Endometrium (tissue), 2 donors: ENCODE results near the gene RLN2.
A peak's percentile ranks its signal among the peaks of the same experiment; 100 is the strongest.
"Not testable (repeated sequence)": the region's sequence is repeated elsewhere in the genome, so short reads cannot be mapped to it uniquely, and the experiment has no call there.

Source experiments
- FAIRE-seq: peaks from 2 replicates; lab custom pipeline; 2012; peaks lifted over from hg19 to GRCh38; lab: Jason Lieb, UNC
- donor health status: control.
- donor health status: control.

Gene RLN2, protein sequence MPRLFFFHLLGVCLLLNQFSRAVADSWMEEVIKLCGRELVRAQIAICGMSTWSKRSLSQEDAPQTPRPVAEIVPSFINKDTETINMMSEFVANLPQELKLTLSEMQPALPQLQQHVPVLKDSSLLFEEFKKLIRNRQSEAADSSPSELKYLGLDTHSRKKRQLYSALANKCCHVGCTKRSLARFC

DNA sequence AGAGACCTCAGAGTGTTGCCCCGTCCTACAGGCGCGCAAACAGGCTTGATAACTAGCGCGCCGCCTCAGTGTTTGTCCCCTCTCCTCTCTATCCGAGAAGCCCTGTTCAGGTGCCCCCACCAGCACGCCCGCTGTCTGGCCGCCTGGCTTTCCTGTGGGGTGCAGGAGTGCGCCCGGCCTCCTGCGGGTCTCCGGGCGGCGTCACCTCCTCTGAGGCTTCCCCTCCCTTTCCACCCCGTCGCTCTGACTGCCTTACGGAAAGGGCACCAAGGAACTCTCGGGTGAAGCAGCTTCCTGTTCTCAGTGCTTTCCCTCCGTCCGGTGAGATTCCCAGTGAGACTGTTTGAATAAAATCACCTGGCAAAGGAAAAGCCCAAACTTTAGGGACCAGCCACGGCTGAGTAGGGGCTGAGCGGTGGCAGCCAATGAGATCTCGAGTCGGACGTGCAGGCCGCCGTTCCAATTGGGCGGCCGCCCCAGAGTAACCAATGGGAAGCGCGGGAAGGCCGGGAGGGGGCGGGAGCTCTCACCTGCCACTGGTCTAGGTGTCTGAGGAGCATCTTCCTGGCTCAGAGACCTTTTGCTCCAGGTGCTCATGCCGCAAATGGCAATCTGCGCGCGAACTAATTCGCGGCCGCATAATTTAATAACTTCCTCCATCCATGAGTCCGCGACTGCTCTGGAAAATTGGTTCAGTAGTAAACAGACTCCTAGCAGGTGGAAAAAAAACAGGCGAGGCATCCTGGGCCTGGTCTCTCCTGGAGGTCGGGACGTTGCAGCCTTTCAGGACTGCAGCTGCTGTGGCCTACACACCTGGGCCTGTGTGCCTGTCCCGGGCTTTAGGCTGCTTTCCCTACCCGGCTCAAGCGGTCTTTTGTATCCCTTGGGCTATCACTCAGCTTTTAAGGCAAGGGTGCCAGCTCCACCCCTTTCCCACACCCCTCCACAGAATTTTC, at the start of gene RLN2:
Gene RLN2 (minus strand): TSS at position 877 of the 956 bp plus-strand sequence. CDS start 136 bp downstream, at position 741.
- peak; percentile 97 for FAIRE-seq

DNA sequence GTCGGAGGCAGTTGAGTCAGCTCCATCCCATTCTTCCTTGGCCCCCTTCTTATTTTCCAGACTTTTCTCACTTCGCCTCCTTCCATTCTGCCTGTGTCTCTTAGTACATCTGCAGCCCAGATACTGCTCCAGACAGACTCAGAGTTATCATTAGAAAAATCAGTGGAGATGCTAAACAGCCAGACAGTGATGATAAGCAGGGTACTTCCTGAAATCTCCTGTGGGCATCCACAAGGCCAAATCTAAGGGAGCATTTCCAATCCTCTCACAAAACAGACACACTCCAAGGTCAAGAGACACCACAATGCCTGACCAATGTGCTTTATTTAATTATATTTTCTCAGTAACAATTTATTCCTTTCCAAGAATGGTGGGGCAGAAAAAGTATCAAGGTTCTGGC, 49.7 kb upstream of the RLN2 start:
- peak; percentile 80 for FAIRE-seq

DNA sequence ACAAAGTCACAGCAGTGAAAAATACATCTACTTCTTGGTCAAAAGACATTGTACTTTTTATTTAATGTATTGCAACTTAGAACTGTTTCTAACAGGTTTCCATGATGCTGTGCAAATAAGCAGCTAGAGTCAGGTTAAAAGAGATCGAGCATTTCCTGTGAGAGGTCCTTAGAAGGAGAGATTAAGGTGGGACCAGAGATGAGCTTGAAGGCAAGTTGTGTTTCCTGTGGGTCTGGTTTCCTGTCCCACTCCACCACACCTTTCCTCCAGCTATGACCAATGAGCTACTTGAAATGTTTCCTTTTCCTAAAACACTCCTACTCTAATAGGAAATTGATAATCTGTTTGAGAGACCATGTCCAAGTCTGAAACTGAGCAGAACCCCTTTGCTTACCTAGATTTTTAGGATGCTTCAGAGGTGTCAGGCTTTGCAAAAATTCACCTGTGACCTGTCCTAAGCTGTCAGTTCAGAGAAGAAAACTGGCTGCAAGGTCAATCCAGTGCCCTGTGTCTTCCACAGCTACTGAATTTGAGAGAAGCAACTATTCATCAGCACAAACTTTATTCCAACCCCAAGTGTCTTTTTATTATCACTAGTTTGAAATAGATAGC, 48.2 kb upstream of the RLN2 start:
- no peak for FAIRE-seq

- peak; percentile 99 for FAIRE-seq
These were observed 34.8 kb upstream of the RLN2 start, which contains the start of gene RLN1 for GRCh38 chr9:5338992-5339981. RLN1 (minus strand) TSS chr9:5339876; CDS start chr9:5339746, 130 bp downstream.

- FAIRE-seq: no peak
These were observed 32.2 kb upstream of the RLN2 start for GRCh38 chr9:5336688-5337087.

- FAIRE-seq: not testable (repeated sequence)
These were observed 26.8 kb upstream of the RLN2 start for GRCh38 chr9:5331276-5331675.

GRCh38 chr9:5326893-5327548, 22.5 kb upstream of the RLN2 start:
- FAIRE-seq: no peak

DNA sequence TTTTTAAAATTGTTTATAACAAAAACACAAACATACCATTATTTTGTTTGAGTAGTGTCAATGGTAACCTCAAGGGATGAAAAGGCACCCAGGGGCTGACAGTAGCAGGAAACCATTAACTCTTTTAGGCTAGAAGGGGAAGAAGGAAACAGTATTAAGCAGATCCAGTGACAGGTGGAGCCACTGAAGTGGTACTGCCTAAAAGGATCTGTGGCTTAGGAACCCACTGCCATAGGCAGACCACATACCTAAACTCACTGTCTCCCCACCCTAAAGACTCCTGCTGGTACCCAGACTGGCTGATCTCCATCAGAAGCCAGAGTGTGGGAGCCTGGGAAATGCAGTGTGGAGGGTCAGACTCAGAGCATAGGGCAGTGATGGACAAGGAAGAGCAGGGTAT, 21.7 kb upstream of the RLN2 start:
- no peak for FAIRE-seq

- FAIRE-seq: not testable (repeated sequence)
These were observed 17.1 kb upstream of the RLN2 start for GRCh38 chr9:5321601-5322000.

- peak; percentile 46 for FAIRE-seq
These were observed 16.5 kb upstream of the RLN2 start for GRCh38 chr9:5321058-5321457.

- FAIRE-seq: not testable (repeated sequence)
These were observed 11.9 kb upstream of the RLN2 start for GRCh38 chr9:5316406-5316805.

DNA sequence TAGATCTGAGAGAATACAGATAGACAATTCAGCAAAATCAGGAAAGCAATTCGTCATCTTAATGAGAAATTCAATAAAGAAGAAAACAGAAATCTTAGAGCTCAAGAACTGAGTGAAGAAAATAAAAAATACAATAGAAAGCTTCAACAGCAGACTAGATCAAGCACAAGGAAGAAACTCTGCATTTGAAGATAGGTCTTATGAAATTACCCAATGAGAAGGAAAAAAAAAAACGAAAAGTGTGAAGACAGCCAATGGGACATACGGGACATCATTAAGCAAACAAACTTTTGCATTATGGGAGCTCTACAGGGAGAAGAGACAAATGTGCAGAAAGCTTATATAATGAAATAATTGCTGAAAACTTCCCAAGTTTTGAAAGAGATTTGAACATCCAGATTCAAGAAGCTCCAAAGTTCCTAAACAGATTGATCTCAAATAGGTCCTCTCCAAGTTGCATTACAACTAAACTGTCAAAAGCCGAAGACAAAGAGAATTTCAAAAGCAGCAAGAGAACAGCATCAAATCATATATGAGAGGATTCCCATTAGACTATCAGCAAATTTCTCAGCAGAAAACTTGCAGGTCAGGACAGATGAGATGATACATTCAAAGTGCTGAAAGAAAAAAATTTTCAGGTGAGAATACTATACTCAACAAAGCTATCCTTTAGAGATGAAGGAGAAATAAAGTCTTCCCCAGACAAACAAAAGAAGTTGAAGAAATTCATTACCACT, 10.8 kb upstream of the RLN2 start:
- no peak for FAIRE-seq

- no peak for FAIRE-seq
These were observed 6.3 kb upstream of the RLN2 start for GRCh38 chr9:5310851-5311250.

- peak; percentile 58 for FAIRE-seq
These were observed 1.2 kb upstream of the RLN2 start for GRCh38 chr9:5305741-5306140.

GRCh38 chr9:5301544-5301943, 3.0 kb downstream of the RLN2 start:
- no peak for FAIRE-seq

DNA sequence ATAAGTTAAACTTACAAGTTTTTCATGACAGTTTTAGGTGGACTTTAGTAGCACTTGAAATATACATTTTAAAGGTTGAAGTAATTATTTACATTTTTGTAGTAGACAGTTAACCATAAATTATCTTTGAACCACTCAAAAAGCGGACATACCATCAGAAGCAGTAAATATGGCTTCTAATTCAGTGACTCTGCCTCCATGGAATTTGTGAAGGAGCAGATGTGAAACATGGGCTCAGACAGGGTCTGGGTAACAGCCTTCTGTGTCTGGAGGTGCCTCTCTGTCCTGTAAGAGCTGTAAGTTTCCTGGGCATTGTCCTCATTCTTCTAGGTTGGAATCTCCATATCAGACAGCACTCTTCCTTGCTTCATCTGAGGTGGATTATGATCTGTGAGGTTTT, 12.4 kb downstream of the RLN2 start:
- no peak for FAIRE-seq

GRCh38 chr9:5288591-5288990, 15.9 kb downstream of the RLN2 start:
- FAIRE-seq: no peak

DNA sequence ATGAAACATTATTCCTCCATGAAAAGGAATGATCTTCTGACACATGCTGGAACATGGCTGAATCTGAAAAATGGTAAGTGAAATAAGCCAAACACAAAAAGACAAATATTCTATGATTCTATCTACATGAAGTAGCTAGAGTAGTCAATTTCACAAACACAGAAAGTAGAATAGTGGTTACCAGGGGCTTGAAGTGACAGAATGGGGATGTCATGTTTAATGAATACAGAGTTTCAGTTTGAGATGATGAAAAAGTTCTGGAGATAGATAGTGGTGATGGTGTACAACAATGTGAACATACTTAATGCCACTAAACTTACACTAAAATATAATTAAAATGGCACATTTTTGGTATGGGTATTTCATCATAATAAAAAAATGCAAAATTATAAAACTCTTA, 18.3 kb downstream of the RLN2 start:
- no peak for FAIRE-seq

DNA sequence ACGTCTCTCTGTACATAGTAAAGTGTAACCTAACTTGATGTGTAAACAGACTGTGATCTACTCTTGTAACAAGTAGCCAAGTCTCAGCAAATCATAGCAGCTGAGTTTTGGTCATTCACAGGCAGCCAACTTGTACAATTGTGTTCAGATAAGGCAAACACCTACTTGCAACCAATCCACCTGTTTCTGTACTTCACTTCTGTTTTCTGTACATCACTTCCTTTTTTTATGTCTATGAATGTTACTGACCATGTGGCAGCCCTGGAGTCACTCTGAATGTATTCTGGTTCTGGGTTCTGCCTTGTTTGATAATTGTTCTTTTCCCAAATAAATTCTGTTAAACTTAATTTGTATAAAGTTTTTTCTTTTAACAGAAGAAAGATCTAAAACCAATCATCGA, 26.0 kb downstream of the RLN2 start:
- peak; percentile 4 for FAIRE-seq

DNA sequence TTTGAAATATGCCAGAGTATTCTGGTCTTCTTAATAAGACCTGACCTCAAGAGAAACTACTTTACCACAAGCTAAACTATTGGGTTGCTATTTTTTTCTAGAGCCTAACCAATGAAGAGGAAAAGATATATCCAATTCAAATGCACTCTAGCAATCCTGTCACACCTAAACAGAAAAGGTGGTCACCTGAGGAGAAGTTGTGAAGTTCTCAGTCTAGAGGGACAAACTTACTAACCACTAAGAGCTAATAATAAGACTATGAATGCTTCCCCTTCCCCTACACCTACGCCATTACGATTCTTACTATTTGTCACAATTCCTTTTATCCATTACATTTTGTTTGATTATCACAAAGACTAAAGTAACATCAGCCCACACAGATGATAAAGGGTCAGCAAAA, 29.7 kb downstream of the RLN2 start:
- no peak for FAIRE-seq
